Measurements from ENCODE around the gene TMEM247.

GRCh38 chr2:46514738-46515137, 35.4 kb downstream of the TMEM247 start:
- no peak for TF ChIP-seq CTCF (conservative IDR thresholded peaks at IDR 0.05)
- TF ChIP-seq ZFX (IDR thresholded peaks at IDR 0.05): no peak

Data from C4-2B (cell line).